Measurements from ENCODE around the gene ZNF423. TPM values are rescaled to one million over a fixed set of nuclear protein-coding genes. Genes with fewer than 3 reads are reported as not detected.

Gene ZNF423
- total RNA-seq, 6 experiments from 2014 or later, result not detected

- no peaks in the 10 kb centered on the region for H3K4me1 Mint-ChIP-seq (ENCODE audit: low read depth)
- H3K27me3 Mint-ChIP-seq (ENCODE audit: insufficient read depth), result no peaks in the 10 kb centered on the region; the same call in none of the 2 replicates
- TF ChIP-seq, protein P1, sequence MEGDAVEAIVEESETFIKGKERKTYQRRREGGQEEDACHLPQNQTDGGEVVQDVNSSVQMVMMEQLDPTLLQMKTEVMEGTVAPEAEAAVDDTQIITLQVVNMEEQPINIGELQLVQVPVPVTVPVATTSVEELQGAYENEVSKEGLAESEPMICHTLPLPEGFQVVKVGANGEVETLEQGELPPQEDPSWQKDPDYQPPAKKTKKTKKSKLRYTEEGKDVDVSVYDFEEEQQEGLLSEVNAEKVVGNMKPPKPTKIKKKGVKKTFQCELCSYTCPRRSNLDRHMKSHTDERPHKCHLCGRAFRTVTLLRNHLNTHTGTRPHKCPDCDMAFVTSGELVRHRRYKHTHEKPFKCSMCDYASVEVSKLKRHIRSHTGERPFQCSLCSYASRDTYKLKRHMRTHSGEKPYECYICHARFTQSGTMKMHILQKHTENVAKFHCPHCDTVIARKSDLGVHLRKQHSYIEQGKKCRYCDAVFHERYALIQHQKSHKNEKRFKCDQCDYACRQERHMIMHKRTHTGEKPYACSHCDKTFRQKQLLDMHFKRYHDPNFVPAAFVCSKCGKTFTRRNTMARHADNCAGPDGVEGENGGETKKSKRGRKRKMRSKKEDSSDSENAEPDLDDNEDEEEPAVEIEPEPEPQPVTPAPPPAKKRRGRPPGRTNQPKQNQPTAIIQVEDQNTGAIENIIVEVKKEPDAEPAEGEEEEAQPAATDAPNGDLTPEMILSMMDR (IDR thresholded peaks at IDR 0.05), result no peak
- H3K4me3 Mint-ChIP-seq, result no peak overlapping the region
- no peaks in the 10 kb centered on the region; the same call in 1 of the 2 replicates for H3K9me3 Mint-ChIP-seq
- H3K27ac Mint-ChIP-seq, result no peak overlapping the region
- DNase-seq, result no peak
- H3K36me3 Mint-ChIP-seq (ENCODE audit: low read depth), result no peaks in the 10 kb centered on the region
Observed at GRCh38 chr16:49610983-49611382, 244.9 kb downstream of the ZNF423 start.

DNA sequence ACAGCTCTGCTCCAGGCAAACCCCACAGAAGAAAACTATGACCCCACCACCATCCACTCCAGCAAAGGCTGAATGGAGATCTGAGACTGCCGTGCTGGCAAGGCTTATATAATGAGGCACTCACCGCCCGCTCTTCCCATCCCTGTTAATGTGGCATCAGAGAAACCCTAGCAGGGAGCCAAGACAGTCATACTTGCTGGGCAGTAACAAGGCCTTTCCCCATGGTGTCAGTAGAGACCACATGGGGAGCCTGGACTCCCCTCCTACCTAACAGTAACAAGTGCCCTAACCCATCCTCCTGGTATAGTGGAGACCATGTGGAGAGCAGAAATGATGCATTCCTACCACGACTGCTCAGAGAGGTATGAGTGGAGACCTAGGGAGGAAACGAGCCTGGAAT is 247.1 kb downstream of the ZNF423 start:
- Mint-ChIP-seq H3K36me3 (ENCODE audit: low read depth) (no peaks in the 10 kb centered on the region), H3K9me3 (no peaks in the 10 kb centered on the region; the same call in 1 of the 2 replicates), H3K27me3 (ENCODE audit: insufficient read depth) (peaks cover 3% of the 10 kb centered on the region), H3K4me3 (no peak overlapping the region), H3K27ac (no peak overlapping the region), H3K4me1 (ENCODE audit: low read depth) (no peaks in the 10 kb centered on the region)
- TF ChIP-seq, protein P1 (IDR thresholded peaks at IDR 0.05), result no peak
- DNase-seq, result no peak

DNA sequence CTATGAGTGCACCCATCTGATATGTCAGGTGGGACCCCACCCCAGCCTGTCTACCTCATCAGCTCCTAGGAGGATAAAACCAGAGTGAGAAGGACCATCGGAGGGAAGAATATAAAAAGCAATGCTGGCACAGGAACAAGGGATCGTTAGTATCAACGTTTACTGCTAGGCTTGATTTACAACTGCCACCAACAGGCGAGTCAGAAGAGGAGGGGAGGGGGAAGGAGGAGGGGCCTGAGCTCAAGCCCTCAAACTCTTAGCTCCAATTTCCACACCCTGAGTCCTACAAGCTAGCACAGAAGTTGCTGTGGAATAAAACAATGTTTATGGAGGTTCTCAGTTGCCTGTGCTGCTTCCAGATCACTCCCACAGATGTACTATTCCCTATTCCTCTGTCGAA is 247.8 kb downstream of the ZNF423 start:
- Mint-ChIP-seq H3K27ac (no peak overlapping the region), H3K4me3 (no peak overlapping the region), H3K36me3 (ENCODE audit: low read depth) (no peaks in the 10 kb centered on the region), H3K9me3 (no peaks in the 10 kb centered on the region; the same call in 1 of the 2 replicates), H3K27me3 (ENCODE audit: insufficient read depth) (peaks cover 4% of the 10 kb centered on the region), H3K4me1 (ENCODE audit: low read depth) (no peaks in the 10 kb centered on the region)
- TF ChIP-seq, protein P1 (IDR thresholded peaks at IDR 0.05), result no peak
- no peak for DNase-seq

GRCh38 chr16:49605536-49606254 is 250.2 kb downstream of the ZNF423 start:
- Mint-ChIP-seq H3K27me3 (ENCODE audit: insufficient read depth) (peaks cover 7% of the 10 kb centered on the region), H3K27ac (no peak overlapping the region), H3K4me3 (no peak overlapping the region), H3K4me1 (ENCODE audit: low read depth) (no peaks in the 10 kb centered on the region), H3K36me3 (ENCODE audit: low read depth) (no peaks in the 10 kb centered on the region), H3K9me3 (no peaks in the 10 kb centered on the region; the same call in 1 of the 2 replicates)
- no peak for DNase-seq
- TF ChIP-seq, protein P1 (IDR thresholded peaks at IDR 0.05), result no peak

GRCh38 chr16:49604602-49605001 is 251.3 kb downstream of the ZNF423 start:
- Mint-ChIP-seq H3K4me3 (no peak overlapping the region), H3K9me3 (no peaks in the 10 kb centered on the region; the same call in 1 of the 2 replicates)

More at GRCh38 chr16:49604602-49605001, 251.3 kb downstream of the ZNF423 start:
- Mint-ChIP-seq H3K27ac (no peak overlapping the region), H3K36me3 (ENCODE audit: low read depth) (no peaks in the 10 kb centered on the region), H3K4me1 (ENCODE audit: low read depth) (no peaks in the 10 kb centered on the region), H3K27me3 (ENCODE audit: insufficient read depth) (peaks cover 8% of the 10 kb centered on the region)
- TF ChIP-seq, protein P1 (IDR thresholded peaks at IDR 0.05), result no peak
- no peak for DNase-seq
